ENCODE results near the gene WNT7A. TPM values are rescaled to one million over a fixed set of nuclear protein-coding genes. Genes with fewer than 3 reads are reported as not detected.

The WNT7A gene
- total RNA-seq, 1 donor from 2014 or later, result not detected

DNA sequence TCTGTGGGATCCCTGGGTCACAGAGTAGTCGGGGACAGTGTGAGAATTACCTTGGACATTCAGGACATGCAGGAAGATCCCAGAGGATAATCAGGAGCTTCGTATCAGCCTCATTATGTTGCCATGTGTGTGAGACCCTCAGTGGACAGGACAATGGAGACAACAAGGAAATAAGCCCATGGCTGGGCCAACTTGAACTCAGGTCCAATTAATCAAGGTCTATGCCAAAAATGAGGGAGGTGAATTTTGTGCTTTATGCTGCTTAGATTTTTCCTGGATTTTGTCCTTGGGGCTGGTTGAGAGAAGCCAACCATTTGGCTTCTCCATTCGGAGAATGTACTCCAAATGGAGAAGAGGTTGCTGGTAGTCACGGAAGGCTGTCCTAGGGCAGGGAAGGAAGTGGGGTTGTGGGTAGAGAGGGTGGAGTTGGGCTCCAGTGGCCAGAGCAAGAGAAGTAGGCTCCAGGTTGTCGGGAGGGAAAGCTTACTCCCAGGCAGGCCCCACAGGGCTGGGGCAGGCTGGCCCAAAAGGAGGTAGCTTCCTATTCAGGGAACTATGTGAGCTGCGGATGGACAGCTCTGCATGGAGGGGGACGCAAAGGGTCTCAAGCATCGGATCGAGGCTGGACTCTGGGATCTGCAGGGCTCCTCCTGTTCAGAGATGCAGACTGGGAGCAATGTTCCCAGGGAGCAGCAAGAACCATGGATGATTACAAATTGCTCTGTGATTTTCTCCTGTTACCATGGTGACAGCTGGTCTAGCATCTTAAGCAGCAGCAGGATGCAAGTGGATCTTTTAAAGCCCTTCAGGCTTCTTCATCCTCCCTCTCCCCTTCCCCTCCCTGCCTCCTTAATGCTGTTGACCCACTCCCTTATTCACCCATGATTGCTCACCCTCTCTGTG, 91.1 kb downstream of the WNT7A start:
- intact Hi-C loops (cut with DNase I), result no loop called here

DNA sequence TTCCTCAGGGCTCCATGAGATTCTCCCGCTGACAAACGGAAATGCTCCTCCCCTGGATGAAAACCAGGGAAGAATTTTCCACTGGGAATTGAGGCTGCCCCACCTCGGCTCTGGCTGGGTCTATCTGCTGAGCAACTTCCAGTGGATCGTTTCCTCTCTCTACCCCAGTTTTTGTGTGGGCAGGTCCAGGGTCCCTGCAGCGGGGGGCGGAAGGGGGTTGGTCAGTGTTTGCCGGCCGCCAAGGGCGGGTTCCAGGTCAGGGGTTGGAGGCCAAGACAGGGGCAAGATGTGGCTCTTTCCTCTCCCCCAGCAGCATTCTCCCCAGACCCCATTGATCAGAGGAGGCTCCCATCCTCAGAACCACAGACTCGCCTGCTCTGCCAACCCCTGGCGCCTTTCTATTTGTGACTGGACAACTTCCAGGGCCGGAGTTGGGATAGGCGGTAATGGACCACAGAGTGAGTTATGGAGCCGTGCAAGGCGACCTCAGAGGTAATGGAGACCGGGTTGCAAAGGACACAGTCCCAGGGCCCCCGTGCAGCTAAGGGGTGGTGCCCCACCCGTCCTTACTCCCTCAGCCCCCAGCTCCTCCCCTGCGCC, 92.2 kb downstream of the WNT7A start:
- DNase-seq (ENCODE audit: low spot score) (no peak), ATAC-seq (no peak)
- intact Hi-C loops (cut with DNase I), result no loop called here

More for the DNA sequence above, 91.1 kb downstream of the WNT7A start:
- no peak for DNase-seq (ENCODE audit: low spot score)
- no peak for ATAC-seq

DNA sequence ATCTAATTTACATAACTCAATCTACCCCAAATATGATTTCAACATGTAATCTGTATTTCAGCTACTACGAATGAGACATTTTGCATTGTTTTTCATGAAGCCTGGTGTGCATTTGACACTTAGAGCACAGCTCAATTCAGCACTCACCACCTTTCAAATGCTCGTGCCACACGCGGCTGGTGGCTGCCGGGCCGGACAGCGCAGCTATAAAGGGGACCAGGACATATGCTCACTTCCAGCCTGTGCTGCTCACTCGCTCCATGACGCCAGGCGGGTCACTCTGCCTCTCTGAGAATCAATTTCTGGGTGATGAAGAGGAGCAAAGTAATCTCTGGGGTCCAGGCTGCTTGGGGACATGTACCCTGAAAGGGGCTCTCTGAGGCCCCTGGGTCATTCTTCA, 93.1 kb downstream of the WNT7A start:
- intact Hi-C loops (cut with DNase I), result no loop called here
- DNase-seq (ENCODE audit: low spot score) (no peak), ATAC-seq (no peak)

DNA sequence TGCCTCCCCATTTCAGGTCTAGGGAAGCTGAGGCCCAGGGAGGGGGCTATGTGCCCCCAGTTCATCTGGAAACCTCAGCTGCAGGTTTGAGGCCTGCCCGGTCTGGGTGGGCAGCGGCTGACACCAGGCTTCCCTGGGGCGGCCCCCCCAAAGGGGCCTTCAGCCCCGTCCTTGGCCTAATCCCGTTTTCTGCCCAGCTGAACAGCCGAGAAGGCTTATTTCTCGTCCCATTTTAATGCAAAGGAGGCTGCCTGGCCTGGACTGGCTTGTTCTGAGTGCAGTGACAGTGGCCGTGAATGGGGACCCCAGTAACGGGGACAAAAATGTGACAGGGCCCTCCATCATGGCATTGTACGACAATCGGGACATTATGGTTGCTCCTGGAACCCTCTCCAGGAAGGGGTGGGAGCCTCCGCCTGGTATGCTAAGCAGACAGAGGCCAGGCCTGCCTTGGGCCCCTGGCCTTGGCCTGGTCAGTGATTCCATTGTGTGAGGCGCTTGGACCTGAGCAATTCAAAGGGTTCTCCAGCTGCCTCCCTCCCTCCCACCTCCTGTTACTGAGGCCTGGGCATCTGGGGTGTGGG, 93.9 kb downstream of the WNT7A start:
- no peak for DNase-seq (ENCODE audit: low spot score)
- ATAC-seq, result no peak
- intact Hi-C loops (cut with DNase I), result no loop called here

DNA sequence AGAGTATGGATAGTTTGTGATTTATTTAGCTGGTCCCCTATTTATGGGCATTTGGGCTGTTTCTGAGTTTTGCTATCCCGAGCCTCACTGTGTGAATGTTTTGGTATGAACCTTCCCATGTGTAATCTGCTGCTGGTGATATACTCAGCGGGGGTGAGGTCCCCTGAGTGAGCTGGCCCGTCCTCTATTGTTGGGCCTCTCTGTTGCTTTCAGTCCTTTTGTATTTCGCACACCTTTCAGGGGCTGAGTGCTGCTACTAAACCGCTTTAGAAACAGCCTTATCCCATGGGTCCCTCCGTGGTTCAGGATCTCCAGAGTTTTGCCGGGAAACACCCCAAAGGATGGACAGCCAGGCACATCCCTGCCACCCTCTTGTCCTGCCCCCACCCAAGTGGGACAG, 94.5 kb downstream of the WNT7A start:
- intact Hi-C loops (cut with DNase I), result no loop called here
- ATAC-seq, result no peak
- no peak for DNase-seq (ENCODE audit: low spot score)

DNA sequence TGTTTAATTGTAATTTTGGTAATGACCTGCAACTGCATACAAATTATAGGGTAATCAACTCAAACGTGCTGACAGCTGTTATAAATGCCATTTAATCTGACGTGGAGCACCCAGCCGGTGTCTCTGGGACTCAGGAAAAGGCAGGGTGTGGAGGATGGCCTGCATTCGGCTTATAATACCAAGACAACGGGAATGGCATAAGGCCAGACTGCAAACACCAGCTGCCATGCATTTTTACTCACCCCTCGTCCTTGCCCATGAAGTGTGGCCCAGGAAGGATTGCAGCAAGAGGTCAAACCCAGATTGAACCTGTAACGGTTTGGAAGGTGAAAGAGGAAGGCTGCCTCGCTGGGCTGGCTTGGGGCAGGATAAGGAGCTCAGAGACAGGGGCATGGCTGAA, 96.4 kb downstream of the WNT7A start:
- ATAC-seq (no peak), DNase-seq (ENCODE audit: low spot score) (no peak)
- intact Hi-C loops (cut with DNase I), result no loop called here

DNA sequence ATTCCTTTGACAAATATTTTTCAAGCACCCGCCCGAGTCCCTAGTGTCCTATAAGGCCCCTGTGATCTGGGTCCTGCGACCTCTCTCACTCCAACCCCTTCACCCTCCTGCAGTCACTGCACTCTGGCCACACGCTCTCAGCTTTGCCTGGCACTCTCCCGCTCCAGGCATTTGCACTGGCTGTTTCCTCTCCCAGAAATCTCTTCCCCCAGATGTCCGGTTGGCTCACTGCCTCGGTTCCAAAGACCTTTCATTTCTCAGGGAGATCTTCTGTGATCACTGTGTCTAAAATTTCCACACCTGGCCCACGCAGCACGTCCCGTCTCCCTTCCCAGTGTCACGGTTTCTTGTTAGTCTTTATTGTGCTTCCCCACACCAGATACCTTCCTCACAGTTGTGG, 97.4 kb downstream of the WNT7A start:
- intact Hi-C loops (cut with DNase I), result no loop called here
- DNase-seq (ENCODE audit: low spot score) (no peak), ATAC-seq (no peak)

DNA sequence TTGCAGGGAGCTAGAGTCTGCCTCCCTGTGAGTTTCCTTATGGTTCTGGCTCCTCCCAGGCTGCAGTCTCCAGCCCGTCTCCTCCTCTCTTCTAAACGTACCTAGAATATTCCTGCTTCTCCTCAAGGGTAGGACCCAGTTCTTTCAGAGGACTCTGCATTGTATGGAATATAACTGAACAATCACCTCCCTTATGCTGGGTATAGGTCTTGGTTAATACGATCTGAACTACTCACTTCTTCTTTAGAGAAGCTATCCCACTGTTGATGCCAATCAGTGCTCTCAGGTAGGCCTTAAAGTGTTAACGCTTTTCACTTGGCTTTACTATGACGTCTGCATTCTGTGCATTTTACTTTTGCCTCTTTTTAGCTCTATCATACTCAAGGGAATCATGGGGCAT, 98.5 kb downstream of the WNT7A start:
- no peak for DNase-seq (ENCODE audit: low spot score)
- ATAC-seq, result no peak
- intact Hi-C loops (cut with DNase I), result no loop called here

DNA sequence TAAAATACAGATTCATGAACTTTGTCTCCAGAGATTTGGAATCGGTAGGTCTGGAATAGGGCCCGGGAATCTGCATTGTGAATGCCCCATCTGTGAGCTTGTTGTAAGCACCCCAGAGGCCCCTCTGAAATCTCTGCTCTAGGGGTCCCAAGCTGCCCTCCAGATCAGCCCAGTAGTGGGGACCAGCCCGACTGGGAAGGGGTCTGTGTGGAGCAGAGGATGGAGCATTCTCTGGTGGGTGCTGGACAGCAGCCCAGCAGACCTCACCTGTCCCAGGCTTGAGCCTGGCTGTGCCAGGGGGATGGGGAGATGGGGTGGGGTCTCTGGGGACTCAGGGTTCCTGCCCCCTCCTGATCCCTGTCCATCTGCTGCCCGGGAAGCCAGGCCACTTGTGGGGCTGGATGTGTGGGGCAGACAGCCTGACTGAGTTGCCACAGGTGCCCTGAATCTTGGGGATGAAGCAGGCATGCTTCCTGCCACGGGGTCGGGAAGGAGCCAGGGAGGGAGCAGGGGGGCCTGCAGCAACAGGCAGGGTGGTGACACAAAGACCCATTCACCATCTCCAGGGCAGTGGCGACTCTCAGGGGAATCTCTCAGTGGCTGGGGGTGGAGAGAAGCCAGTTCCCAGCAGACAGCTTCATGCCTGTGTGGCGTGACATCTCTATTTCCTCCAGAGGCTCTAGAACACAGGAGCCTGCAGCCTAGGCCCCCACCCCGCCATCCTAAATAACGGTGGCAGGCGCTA, 99.3 kb downstream of the WNT7A start:
- no peak for ATAC-seq
- intact Hi-C loops (cut with DNase I), result no loop called here

DNA sequence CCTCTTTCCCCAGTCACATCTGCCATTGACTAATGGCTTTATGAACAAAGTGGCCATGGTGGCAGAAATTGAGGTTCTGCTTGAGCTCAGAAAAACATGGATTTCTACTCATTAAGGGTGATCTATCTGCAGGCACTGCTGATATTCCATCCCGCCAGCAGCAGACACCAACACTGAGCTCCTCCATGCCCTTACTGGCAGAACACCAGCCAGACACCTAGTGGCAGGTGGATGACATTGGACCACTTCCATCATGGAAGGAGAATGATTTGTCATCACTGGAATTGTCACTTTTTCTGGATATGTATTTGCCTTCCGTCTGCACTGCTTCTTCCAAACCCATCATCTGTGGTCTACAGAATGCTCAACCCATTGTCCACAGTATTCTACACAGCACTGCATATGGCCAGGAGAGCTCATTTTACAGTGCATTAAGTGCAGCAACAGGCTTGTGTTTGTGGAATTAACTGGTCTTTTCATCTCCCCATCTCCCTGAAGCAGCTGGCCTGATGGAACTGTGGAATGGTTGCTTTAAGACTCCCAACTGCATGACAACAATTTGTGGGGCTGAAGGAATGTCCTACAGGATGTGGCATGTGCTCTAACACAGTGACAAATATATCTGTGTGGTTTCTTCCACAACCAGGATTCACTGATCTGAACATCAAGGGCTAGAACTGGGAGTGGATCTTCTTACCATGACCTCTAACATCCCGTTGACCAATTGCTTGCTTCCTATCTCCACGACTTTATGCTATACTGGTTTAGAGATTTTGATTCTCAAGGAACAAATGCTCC, 103.4 kb downstream of the WNT7A start:
- ATAC-seq (no peak), DNase-seq (ENCODE audit: low spot score) (no peak)
- intact Hi-C loops (cut with DNase I), result no loop called here

More for the DNA sequence above, 99.3 kb downstream of the WNT7A start:
- no peak for DNase-seq (ENCODE audit: low spot score)

DNA sequence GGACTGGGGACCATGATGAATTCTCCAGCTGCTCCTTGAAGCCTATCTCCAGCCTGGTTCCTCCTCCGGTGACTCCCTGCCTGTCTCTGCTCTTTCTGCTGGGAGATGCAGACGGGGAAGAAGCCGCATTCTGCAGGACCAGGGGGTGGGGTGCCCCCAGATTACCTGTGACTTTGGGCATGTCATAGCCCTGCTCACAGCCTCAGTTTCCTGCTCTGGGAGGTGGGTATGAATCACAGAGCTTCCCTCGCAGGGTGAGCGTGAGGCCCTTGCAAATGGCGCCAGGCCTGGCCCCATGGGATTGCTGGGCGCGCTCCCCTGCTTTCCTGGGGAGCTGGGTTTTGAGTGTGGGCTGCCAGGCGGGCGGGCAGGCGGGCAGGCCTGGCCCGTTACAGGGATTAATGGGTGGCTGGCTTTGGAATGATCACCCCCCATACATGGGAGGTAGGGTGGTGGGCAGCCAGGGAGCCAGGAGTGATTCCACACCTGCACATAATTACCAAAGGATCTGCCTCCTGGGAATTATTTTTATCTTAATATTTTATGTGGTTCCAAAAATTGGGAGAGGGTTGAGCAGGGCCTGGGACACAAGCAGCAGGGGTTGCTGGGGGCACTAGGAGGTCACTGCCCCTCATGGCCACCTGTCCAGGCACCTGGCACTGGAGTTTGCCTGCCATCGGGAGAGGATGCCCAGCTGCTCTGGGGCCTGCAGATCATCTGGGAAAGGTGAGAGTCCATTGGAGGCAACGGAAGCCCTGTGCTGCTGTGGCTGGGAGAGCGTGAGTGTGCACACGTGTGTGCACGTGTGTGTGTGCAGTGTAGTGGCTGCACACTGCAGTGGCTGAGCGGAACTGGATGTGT, 106.8 kb downstream of the WNT7A start:
- ATAC-seq (no peak), DNase-seq (ENCODE audit: low spot score) (no peak)
- intact Hi-C loops (cut with DNase I), result no loop called here

DNA sequence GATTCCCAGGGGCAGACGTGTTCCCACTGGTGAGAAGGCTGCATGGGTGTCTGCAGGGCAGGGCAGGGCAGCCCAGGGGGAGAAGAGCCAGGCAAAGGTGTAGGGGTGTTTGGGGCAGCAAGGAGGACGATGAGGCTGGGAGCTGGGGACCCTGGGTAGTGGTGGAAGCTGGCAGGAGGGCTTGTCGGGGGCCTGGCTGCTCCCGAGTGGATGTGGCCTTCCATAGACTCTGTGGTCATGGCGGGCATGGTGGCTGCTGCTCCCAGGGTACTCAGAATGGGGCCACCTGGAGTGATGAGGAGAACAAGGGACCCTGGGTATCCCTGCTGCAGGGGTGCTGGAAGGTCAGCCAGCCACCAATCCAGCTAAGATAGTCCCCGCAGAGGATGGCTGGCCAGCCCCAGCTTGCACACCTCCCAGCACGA, 107.5 kb downstream of the WNT7A start:
- ATAC-seq (no peak), DNase-seq (ENCODE audit: low spot score) (no peak)
- intact Hi-C loops (cut with DNase I), result no loop called here

DNA sequence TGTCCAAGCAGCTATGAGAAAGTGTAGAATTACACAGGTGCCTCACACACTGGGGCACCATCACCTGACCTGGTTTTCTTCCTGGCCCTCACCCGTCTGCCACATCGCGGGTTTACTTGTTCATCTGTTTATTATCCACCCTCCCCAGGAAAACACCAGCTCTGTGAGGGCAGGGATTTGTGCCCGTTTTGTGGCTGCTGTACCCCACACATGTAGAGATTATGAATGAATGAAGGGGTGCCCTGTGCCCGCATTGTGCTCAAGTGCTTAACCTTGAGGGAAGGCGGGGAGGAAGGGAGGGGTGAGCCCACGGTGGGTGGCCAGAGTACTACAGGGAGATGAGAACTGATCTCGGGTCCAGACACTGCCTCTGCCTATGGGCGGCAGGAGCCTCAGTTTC, 108.4 kb downstream of the WNT7A start:
- ATAC-seq (no peak), DNase-seq (ENCODE audit: low spot score) (no peak)
- intact Hi-C loops (cut with DNase I), result no loop called here

DNA sequence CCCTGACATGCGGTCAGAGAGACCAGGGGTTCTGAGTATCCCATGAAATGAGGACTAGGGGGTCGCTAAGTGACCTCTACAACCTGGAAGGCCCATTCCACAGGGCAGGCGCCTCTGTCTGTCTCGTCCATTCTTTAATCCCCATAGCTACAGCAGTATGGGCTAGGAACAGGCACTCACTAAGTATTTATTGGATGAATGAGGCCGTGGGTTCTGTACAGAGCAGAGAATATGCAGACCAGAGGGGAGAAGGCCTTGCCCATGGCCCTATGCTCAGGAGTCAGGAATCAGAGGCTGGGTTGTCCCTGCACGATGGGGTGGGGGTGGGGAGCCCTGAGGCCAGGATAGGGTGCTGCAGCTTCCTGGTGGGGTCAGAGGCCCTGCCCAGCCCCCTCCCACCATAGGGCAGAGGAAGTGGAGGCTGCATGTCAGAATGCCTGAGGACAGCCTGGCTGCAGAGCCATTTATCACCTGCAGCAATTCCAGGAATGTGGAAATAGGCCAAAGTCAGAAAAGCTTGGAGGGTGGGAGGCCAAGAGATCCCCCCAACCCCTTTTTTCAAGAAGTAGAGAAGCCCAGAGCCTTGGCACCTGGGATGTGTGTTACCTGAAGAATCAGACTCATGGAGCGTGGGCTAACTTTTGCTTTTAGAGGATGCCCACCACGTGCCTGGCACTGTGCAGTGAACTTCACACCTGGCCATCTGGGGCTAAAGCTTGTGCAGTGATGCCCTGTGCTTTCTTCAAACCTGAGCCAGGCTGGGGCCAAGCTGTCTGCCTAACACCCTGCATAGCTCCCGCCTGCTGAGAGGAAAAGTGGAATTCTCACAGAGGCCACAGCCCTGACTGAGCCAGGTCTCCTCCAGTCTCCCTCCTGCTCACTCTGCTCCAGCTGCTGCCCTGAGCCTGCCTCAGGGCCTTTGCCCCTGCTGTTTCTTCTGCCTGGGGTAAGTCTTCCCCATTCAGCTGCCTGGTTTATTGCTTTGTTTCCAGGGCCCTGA, 109.4 kb downstream of the WNT7A start:
- intact Hi-C loops (cut with DNase I), result no loop called here
- ATAC-seq, result no peak
- DNase-seq (ENCODE audit: low spot score), result no peak

DNA sequence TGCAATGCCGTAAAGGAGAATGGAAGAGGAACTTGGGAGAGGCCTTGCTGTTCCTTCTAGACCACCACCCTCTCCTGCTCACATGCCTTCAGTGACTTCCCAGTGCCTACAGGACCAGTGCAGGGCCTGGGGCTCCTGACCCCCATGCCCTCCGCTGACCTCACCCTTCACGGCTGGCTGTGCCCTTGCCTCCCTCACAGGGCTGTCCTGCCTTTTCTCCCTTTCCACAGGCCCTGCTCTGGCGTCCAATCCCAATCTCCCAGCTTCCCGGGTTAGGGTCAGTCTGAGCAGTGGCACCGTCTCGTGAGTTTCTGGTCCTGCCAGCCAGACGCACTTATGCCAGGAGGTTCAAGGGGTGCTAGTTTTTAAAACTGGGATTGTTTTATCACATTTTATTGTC, 110.4 kb downstream of the WNT7A start:
- ATAC-seq, result no peak
- no peak for DNase-seq (ENCODE audit: low spot score)
- intact Hi-C loops (cut with DNase I), result no loop called here

DNA sequence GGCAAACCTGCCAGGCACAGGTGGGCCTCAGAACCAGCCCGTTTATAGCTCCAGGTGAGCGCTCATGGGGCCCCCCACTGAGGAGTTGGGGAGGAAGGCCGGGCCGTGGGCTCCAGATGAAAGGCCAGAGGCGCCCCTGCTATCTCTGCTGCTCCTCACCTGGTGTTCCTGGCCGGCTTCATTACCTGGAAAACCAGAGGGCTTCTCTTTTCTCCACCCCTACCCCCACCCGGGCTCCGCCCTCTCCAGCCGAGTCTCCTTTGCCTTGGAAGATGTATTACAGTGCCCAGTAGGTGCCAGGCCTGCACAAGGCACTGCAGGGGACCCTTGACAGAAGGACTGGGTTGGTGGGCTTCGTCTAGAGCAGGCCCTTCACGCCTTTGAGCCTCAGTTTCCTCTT, 111.4 kb downstream of the WNT7A start:
- intact Hi-C loops (cut with DNase I), result no loop called here

DNA sequence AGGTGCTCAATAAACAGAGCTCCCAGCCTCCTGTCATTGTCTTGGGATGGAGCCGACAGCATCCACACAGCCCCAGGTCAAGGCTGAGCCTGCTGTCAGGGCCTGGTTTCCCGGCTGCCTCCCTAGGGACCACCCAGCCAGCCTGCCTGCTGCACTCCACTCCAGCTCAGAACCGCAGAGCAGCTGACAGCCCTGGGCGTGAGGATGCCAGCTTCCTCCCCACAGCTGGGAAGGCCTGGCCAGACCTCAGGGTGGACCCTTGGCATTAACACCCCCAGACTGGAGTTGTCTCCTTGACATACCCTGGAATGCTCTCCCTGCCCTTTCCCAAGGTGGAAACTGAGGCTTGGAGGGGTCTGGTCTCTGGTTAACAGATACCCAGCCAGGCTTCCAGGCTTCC, 112.0 kb downstream of the WNT7A start:
- intact Hi-C loops (cut with DNase I), result no loop called here
- ATAC-seq (no peak), DNase-seq (ENCODE audit: low spot score) (no peak)

More for the DNA sequence above, 111.4 kb downstream of the WNT7A start:
- DNase-seq (ENCODE audit: low spot score) (no peak), ATAC-seq (no peak)

Data from sciatic nerve (tissue), 2 donors.